NCI-H1092 (cell line): ENCODE results near the gene DAPK1.
"Not testable (repeated sequence)": the region's sequence is repeated elsewhere in the genome, so short reads cannot be mapped to it uniquely, and the experiment has no call there.

ENCODE experiments used
- DNase-seq: peaks from one replicate; lab custom pipeline; 2025; lab: John Stamatoyannopoulos, UW

The DAPK1 gene

DNA sequence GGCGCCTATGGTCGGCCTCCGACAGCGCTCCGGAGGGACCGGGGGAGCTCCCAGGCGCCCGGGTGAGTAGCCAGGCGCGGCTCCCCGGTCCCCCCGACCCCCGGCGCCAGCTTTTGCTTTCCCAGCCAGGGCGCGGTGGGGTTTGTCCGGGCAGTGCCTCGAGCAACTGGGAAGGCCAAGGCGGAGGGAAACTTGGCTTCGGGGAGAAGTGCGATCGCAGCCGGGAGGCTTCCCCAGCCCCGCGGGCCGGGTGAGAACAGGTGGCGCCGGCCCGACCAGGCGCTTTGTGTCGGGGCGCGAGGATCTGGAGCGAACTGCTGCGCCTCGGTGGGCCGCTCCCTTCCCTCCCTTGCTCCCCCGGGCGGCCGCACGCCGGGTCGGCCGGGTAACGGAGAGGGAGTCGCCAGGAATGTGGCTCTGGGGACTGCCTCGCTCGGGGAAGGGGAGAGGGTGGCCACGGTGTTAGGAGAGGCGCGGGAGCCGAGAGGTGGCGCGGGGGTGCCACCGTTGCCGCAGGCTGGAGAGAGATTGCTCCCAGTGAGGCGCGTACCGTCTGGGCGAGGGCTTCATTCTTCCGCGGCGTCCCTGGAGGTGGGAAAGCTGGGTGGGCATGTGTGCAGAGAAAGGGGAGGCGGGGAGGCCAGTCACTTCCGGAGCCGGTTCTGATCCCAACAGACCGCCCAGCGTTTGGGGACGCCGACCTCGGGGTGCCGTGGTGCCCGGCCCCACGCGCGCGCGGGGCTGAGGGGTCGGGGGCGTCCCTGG, 561 bp downstream of the DAPK1 start:
- DNase-seq = peak; percentile 65

DNA sequence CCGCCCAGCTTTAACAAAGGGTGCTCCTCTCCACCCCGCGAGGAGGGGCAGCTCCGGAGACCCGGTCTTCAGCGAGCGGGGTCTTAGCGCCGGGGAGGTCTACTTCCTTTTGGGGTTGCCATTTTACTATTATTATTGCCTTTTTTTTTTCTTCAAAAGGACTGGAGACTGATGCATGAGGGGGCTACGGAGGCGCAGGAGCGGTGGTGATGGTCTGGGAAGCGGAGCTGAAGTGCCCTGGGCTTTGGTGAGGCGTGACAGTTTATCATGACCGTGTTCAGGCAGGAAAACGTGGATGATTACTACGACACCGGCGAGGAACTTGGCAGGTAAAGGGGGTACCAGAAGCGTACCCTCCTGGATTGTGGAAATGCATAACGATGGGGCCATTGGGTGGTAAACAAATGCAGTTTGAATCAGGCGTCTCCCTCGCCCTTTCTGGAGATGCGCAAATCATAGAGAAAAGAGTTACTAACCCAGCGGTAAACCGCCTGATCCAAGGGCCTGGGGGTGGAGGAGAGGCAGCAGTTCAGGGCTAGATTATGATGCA, 1.2 kb downstream of the DAPK1 start:
- no peak for DNase-seq

GRCh38 chr9:87499424-87500017, 1.9 kb downstream of the DAPK1 start:
- DNase-seq = no peak

- DNase-seq = no peak
These were observed 3.0 kb downstream of the DAPK1 start for GRCh38 chr9:87500491-87501270.

GRCh38 chr9:87501271-87501656, 3.6 kb downstream of the DAPK1 start:
- not testable (repeated sequence) for DNase-seq

DNA sequence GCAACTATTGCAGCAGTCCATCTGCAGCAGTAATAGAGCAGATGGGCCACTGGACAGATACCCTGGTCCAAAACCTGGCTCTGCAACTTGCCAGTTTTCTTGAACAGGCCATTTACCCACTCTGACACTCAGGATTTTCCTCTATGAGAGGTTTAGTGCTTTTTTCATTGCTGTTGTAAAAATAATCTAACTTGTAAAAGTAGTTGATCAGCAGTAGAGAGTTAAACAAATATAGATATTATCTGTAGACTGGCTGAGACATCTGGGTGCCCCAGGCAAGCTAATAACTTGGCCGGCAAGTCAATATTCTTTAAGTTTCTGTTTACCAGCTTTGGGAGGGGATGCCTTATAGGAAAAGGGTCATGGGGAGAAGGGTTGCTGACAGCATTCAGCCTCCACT, 4.1 kb downstream of the DAPK1 start:
- DNase-seq = no peak

- DNase-seq = no peak
These were observed 4.9 kb downstream of the DAPK1 start for GRCh38 chr9:87502391-87503221.

- DNase-seq = no peak
These were observed 5.8 kb downstream of the DAPK1 start for GRCh38 chr9:87503430-87503829.

DNA sequence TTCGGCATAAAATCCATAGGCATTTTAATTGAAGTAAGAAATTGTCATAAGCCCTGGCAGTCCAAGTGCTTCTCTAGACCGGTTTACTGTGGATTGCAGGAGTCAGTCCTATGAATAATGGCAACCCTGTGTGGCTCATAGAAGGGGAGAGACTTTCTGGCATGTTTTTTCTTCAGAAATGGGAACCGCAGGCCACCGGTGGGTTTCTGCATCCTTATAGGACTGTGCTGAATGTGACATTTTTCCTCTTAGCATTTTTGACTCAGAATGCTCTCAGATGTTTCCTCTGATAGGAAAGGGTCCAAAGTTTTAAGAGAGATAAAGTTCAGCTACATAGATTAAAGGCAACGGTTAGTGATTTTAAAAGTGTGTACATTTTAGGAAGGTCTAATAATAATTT, 6.3 kb downstream of the DAPK1 start:
- DNase-seq = no peak

- no peak for DNase-seq
These were observed 7.3 kb downstream of the DAPK1 start for GRCh38 chr9:87504938-87505337.

- no peak for DNase-seq
These were observed 8.4 kb downstream of the DAPK1 start for GRCh38 chr9:87505869-87506678.

- DNase-seq = no peak
These were observed 9.9 kb downstream of the DAPK1 start for GRCh38 chr9:87507576-87507975.

GRCh38 chr9:87510252-87510683, 12.6 kb downstream of the DAPK1 start:
- no peak for DNase-seq

DNA sequence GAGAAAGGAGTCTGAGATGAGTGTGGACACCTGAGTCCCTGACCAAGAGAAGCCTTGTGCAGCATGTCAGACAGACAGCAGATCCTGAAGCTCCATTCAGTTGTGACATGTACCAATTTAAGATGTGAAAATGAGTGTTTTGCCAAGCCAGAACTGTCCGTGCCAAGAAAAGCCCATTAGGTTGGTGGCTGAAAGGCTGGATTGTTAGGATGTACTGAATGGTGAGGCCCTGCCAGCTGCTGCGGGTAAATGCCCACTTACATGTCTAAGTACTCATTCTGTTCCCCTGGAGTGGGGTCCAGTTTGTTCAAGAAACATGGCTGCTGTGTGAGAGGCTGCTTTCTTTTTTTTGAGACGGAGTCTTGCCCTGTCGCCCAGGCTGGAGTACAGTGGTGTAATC, 14.6 kb downstream of the DAPK1 start:
- peak; percentile 87 for DNase-seq

DNA sequence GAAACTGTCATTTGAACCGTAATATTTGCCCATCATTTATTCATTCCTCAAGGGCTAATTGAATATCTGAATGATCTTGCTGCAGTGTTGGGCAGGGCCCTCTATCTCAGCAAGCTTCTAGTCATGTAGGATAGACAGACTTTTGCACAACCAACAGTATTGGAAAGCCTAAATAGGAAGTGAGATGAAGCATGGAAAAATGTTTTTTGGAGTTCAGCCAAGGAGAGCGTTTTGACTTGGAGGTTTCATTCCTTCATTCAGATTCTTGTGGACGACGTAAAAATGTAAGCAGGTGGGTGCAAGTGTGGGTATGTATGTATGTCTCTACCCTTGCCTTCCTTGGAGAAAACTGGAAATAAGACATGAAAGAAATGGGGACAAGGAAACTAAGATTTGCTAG, 15.5 kb downstream of the DAPK1 start:
- no peak for DNase-seq

DNA sequence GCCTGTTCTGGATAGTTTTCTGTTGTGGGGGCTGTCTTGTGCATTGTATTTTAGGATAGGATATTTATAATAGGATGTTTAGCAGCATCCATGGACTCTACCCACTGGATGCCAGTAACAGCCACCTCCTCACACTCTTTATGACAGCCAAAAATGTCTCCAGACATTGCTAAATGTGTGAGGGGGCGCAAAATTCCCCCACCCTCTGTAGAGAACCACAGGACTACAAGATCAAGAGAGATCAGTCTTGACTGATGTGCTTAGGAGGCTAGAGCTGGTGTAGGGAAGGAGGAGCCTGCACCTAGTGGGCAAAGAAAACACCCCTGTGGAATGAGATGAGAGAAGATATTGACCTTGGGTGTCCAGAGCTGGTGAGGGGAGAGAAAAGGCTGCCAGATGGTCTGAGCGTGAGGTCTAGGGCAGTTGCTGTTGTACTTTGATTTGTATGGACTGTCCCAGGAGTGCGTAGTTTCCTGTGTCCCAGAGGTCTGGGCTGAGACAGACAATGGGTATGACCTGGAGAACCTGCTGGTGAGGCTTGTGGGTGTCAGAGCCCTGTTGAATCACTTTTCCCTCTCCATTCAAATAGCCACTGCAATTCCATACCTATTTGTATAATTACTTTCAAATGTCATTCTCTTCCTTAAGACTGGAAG, 16.3 kb downstream of the DAPK1 start:
- no peak for DNase-seq

DNA sequence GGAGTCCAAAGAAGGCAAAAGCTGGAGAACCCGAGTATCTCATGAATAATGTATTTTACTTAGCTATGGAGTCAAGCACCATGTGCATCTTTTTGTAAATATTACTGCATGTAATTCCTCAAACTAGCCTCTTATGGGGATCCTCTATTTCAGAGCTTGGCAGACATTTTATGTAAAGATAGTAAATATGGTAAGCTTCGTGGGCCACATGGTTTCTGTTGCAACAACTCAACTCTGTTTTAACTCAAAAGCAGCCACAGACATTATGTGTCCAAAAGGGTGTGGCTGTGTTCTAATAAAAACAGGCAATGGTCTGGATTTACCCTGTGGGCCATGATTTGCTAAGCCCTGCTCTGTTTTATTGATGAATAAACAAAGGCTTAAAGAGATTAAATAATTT, 17.3 kb downstream of the DAPK1 start:
- DNase-seq = no peak

GRCh38 chr9:87515588-87516221, 18.0 kb downstream of the DAPK1 start:
- no peak for DNase-seq

DNA sequence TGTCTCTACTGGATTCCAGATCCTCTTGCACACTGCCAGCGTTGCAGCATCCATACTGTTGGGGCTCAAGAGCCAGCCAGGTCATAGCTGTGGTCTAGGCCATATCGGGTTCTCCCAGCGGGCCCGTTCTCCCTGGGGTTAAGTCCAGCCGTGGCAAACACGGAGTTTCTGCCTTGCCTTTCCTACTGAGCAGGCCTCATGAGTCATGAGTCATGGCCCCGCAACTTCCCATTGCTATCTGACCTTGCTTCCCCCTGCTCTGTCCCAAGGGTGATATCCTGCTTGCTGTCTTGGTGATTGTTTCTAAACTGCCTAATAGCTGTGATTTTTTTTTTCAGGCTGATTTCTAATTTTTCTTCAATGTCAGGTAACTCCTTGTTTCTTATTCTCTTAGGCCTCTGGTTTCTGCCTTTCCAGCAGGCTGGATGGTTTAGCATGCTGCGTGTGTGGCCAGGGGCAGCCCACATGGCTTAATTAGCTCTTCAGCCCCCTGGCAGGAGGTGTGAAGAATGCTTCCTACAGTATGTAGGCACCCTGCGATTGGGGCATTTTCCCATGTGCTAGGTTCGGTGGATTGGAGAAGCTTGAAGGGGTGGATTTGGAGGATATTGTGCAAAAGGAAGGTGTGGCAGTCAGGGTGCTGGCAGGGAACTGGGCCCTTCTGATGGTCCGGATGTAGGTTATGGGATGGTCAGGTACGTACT, 18.7 kb downstream of the DAPK1 start:
- DNase-seq = no peak
